ENCODE data around the gene ATP6V0B. TPM values are rescaled to one million over a fixed set of nuclear protein-coding genes. Genes with fewer than 3 reads are reported as not detected.

Gene ATP6V0B
- total and polyA plus RNA-seq, 2 of the 13 experiments (the other 11 are each of a cell fraction or from before 2014, with no cell fraction given), result 157 to 161 TPM

DNA sequence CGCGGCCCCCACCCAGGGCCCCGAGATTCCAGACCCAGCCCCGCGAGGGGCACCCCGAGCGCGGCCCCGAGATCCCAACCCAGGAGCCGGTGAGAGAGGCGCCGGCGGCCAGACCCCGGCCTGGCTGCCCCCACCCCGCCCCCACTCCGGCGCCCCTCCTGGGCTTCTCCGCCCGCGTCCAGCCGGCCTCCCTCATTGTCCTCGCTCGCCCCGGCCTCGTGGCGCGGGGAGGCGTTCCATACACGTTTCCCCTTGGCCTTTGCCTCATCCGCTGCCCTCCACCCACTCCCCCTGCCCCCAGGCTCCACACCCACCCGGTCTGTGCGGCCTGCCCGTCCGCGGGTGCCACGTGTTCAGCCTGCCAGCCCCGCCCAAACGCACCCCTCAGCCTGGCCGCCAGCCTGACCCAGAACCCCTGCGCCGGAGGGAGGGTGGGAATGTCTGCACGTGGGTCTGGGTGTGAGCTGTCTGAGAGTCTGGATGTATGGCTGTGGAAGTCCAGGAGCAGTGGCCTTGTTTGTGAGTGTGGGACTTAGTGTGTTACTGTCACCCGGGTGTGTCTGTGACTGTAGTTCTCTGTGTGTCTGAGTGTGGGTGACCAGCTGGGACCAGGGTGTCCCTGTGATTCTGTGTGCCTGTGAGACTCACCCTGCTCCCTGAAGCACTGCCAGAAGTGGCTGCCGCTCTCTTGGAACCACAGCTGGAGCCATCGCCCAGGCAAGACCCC lies 4.9 kb downstream of the ATP6V0B start (continued):
- TF ChIP-seq JUN (CRISPR knock-in tag; IDR thresholded peaks at IDR 0.05) (no peak; the same call in 1 of the 2 replicates), ZNF446 (CRISPR knock-in tag; IDR thresholded peaks at IDR 0.05) (no peak), ARID5B (CRISPR knock-in tag; IDR thresholded peaks at IDR 0.05) (0 out of 2 replicates have a peak, but pooled peaks have one; percentile 14), POLR2AphosphoS5 (IDR thresholded peaks at IDR 0.05; ENCODE audit: low read depth, low read length) (peak; percentile 28), ZNF34 (CRISPR knock-in tag; IDR thresholded peaks at IDR 0.05; ENCODE audit: borderline replicate concordance) (peak; percentile 65; the same call in 1 of the 2 replicates), HOXA3 (CRISPR knock-in tag; IDR thresholded peaks at IDR 0.05) (no peak; the same call in 1 of the 2 replicates), ZBTB1 (CRISPR knock-in tag; IDR thresholded peaks at IDR 0.05; ENCODE audit: borderline replicate concordance) (no peak), HIVEP1 (CRISPR knock-in tag; IDR thresholded peaks at IDR 0.05) (no peak), MYC (CRISPR knock-in tag; IDR thresholded peaks at IDR 0.05; ENCODE audit: borderline replicate concordance) (peak; percentile 98), ZSCAN9 (CRISPR knock-in tag; IDR thresholded peaks at IDR 0.05; ENCODE audit: borderline replicate concordance) (0 out of 2 replicates have a peak, but pooled peaks have one; percentile 27), SP5 (CRISPR knock-in tag; IDR thresholded peaks at IDR 0.05; ENCODE audit: borderline replicate concordance, low read depth) (peak; percentile 85), MBNL3 (CRISPR knock-in tag; conservative IDR thresholded peaks at IDR 0.05) (no peak), MIER2 (CRISPR knock-in tag; IDR thresholded peaks at IDR 0.05) (0 out of 2 replicates have a peak, but pooled peaks have one; percentile 10)
- TF ChIP-seq, protein P1, sequence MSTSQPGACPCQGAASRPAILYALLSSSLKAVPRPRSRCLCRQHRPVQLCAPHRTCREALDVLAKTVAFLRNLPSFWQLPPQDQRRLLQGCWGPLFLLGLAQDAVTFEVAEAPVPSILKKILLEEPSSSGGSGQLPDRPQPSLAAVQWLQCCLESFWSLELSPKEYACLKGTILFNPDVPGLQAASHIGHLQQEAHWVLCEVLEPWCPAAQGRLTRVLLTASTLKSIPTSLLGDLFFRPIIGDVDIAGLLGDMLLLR (CRISPR knock-in tag; IDR thresholded peaks at IDR 0.05), result peak; percentile 82; the same call in 1 of the 2 replicates
- TF ChIP-seq, protein P2, sequence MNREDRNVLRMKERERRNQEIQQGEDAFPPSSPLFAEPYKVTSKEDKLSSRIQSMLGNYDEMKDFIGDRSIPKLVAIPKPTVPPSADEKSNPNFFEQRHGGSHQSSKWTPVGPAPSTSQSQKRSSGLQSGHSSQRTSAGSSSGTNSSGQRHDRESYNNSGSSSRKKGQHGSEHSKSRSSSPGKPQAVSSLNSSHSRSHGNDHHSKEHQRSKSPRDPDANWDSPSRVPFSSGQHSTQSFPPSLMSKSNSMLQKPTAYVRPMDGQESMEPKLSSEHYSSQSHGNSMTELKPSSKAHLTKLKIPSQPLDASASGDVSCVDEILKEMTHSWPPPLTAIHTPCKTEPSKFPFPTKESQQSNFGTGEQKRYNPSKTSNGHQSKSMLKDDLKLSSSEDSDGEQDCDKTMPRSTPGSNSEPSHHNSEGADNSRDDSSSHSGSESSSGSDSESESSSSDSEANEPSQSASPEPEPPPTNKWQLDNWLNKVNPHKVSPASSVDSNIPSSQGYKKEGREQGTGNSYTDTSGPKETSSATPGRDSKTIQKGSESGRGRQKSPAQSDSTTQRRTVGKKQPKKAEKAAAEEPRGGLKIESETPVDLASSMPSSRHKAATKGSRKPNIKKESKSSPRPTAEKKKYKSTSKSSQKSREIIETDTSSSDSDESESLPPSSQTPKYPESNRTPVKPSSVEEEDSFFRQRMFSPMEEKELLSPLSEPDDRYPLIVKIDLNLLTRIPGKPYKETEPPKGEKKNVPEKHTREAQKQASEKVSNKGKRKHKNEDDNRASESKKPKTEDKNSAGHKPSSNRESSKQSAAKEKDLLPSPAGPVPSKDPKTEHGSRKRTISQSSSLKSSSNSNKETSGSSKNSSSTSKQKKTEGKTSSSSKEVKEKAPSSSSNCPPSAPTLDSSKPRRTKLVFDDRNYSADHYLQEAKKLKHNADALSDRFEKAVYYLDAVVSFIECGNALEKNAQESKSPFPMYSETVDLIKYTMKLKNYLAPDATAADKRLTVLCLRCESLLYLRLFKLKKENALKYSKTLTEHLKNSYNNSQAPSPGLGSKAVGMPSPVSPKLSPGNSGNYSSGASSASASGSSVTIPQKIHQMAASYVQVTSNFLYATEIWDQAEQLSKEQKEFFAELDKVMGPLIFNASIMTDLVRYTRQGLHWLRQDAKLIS (CRISPR knock-in tag; IDR thresholded peaks at IDR 0.05), result no peak
- TF ChIP-seq, protein P3, sequence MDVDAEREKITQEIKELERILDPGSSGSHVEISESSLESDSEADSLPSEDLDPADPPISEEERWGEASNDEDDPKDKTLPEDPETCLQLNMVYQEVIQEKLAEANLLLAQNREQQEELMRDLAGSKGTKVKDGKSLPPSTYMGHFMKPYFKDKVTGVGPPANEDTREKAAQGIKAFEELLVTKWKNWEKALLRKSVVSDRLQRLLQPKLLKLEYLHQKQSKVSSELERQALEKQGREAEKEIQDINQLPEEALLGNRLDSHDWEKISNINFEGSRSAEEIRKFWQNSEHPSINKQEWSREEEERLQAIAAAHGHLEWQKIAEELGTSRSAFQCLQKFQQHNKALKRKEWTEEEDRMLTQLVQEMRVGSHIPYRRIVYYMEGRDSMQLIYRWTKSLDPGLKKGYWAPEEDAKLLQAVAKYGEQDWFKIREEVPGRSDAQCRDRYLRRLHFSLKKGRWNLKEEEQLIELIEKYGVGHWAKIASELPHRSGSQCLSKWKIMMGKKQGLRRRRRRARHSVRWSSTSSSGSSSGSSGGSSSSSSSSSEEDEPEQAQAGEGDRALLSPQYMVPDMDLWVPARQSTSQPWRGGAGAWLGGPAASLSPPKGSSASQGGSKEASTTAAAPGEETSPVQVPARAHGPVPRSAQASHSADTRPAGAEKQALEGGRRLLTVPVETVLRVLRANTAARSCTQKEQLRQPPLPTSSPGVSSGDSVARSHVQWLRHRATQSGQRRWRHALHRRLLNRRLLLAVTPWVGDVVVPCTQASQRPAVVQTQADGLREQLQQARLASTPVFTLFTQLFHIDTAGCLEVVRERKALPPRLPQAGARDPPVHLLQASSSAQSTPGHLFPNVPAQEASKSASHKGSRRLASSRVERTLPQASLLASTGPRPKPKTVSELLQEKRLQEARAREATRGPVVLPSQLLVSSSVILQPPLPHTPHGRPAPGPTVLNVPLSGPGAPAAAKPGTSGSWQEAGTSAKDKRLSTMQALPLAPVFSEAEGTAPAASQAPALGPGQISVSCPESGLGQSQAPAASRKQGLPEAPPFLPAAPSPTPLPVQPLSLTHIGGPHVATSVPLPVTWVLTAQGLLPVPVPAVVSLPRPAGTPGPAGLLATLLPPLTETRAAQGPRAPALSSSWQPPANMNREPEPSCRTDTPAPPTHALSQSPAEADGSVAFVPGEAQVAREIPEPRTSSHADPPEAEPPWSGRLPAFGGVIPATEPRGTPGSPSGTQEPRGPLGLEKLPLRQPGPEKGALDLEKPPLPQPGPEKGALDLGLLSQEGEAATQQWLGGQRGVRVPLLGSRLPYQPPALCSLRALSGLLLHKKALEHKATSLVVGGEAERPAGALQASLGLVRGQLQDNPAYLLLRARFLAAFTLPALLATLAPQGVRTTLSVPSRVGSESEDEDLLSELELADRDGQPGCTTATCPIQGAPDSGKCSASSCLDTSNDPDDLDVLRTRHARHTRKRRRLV (CRISPR knock-in tag; IDR thresholded peaks at IDR 0.05), result no peak

Measured in HepG2 (cell line).